Activated CD4-positive, CD25-positive, alpha-beta regulatory T cell treated with anti-CD3 and anti-CD28 coated beads, Interleukin-2, amount 50 U/mL, for 24 hours (primary cell): Measurements from ENCODE around the gene NPEPL1.

Experiments used
- ATAC-seq, 2 donors: fragments of 150-1000 bp; cut with Tn5 transposase; one replicate each; pipeline ENCODE4 v1.10.0; 2021; ENCODE audit warnings: mild to moderate bottlenecking in 1 of 2, moderate library complexity in 1 of 2

NPEPL1 gene

GRCh38 chr20:58684291-58684690 lies 8.3 kb upstream of the NPEPL1 start:
- ATAC-seq = no peak

GRCh38 chr20:58685988-58686387 lies 6.6 kb upstream of the NPEPL1 start:
- ATAC-seq = no peak

GRCh38 chr20:58688414-58688813 lies 4.2 kb upstream of the NPEPL1 start:
- no peak for ATAC-seq

GRCh38 chr20:58688840-58689239 lies 3.8 kb upstream of the NPEPL1 start:
- no peak for ATAC-seq

- ATAC-seq = no peak
Observed at GRCh38 chr20:58690396-58691135, 2.0 kb upstream of the NPEPL1 start.

GRCh38 chr20:58691773-58692578 lies 624 bp upstream of the NPEPL1 start:
- no peak for ATAC-seq

GRCh38 chr20:58693226-58694006 lies 816 bp downstream of the NPEPL1 start:
- ATAC-seq = peak in 1 of 2 donors; percentile 23

- no peak for ATAC-seq
Observed at GRCh38 chr20:58694241-58695083, 1.9 kb downstream of the NPEPL1 start.

GRCh38 chr20:58695084-58695722 lies 2.6 kb downstream of the NPEPL1 start:
- ATAC-seq = no peak

GRCh38 chr20:58695895-58696375 lies 3.3 kb downstream of the NPEPL1 start:
- no peak for ATAC-seq

GRCh38 chr20:58696411-58696961 lies 3.9 kb downstream of the NPEPL1 start:
- no peak for ATAC-seq

- ATAC-seq = no peak
Observed at GRCh38 chr20:58697201-58697866, 4.7 kb downstream of the NPEPL1 start.

GRCh38 chr20:58697867-58698703 lies 5.5 kb downstream of the NPEPL1 start:
- ATAC-seq = no peak

GRCh38 chr20:58698741-58699622 lies 6.4 kb downstream of the NPEPL1 start:
- ATAC-seq = no peak

- ATAC-seq = no peak
Observed at GRCh38 chr20:58699623-58700107, 7.1 kb downstream of the NPEPL1 start.

- no peak for ATAC-seq
Observed at GRCh38 chr20:58700121-58700821, 7.7 kb downstream of the NPEPL1 start.

- no peak for ATAC-seq
Observed at GRCh38 chr20:58700823-58701222, 8.2 kb downstream of the NPEPL1 start.
